ENCODE measurements around the gene ADAP1.
"Not testable (repeated sequence)": the region's sequence is repeated elsewhere in the genome, so short reads cannot be mapped to it uniquely, and the experiment has no call there.

Gene ADAP1

DNA sequence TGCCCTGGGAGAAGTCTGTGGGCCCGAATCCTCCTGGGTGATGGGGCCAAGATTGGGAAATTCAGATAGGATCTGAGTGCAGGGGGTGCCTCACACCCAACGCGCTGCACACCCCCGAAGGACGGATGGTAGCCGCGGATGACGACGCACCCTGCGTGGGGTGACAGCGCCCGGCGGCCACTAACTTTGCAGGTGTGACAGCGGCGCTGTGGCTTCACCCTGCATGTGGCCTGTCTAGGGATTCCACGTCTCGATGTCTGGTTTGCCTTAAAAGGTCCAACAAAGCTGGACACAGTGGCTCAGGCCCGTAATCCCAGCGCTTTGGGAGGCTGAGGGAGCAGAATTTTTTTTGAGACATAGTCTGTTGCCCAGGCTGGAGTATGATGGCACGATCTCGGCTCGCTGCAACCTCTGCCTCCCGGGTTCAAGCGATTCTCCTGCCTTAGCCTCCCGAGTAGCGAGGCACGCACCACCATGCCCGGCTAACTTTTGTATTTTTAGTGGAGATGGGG lies 18.6 kb downstream of the ADAP1 start:
- no peak for DNase-seq

DNA sequence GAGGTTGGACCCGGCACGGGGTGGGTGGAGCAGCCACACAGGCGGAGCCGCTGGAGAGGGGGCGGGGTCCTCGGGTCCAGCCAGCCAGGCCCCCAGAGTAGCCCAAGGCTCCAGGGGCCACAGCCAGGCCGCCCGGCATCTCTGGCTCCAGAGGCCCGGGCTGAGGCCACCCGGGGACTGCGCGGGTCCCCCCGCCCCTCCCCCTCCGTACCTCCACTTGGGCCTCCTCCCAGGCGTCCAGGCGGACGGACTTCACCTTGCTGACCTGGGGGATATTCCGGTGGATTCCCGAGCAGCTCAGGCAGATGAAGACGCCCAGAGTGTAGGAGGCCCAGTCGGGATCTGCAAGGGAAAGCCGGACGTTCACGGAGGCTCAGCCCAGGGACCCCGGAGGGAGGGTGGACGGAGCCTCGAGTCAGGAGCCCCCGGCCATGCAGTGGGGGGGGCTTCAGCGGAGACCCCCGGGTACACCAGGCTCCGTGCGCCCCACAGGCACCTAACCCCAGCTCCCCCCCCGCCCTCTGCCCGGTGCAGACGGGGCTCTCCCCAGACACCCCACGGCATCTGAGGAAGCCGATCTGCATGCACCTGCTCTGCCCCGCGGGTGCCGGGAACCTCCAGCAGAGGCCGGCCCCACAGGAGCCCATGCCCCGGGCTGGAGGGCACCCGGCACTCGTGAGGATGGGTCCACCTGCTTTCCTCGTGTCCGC lies 19.2 kb downstream of the ADAP1 start:
- DNase-seq = no peak

DNA sequence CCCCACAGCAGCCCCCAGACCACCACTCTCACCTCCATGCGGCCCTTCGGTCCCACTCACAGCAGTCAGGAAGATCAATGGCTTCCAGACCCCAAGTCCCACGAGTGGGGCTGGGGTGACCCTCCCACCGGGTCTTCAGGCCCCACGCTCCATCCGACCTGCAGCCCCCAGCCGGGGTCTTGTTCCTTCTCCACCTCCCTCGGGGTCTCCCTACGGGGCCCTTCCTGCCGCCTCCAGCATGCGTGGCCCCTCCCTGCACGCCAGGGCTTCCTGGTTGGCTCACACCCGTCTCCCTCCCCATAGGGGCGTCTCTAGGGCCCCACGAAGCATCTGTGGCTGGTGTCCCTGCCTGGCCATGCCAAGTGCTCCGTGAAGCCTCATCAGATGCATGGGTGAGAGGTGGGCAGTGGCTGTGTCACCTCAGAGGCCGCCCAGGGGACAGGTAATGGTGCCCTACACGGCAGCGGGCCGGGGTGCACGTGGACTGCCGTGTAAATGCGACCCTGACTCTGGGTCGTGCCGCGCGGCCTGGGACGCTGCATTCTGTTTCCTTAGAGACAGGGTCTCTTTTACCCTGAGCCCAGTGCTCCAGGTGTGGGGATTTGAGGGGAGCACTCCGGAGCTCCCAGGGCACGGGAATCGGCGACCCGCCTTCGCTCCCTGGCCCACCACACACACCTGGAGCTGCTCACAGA lies 19.9 kb downstream of the ADAP1 start:
- no peak for DNase-seq

DNA sequence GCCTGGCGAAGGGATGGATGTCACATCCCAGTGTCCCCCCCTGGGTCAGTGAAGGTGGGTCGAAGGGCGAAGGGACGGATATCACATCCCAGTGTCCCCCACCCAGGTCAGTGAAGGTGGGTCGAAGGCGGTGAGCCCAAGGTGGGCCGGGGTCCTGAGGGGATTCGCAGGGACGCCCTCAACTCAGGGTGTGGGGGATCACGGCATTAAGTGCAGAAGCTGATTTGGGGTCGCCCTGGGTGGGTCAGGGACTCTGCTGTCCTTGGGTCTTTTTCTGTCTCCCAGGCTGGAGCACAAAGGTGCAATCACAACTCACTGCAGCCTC lies 21.9 kb downstream of the ADAP1 start:
- DNase-seq = no peak

DNA sequence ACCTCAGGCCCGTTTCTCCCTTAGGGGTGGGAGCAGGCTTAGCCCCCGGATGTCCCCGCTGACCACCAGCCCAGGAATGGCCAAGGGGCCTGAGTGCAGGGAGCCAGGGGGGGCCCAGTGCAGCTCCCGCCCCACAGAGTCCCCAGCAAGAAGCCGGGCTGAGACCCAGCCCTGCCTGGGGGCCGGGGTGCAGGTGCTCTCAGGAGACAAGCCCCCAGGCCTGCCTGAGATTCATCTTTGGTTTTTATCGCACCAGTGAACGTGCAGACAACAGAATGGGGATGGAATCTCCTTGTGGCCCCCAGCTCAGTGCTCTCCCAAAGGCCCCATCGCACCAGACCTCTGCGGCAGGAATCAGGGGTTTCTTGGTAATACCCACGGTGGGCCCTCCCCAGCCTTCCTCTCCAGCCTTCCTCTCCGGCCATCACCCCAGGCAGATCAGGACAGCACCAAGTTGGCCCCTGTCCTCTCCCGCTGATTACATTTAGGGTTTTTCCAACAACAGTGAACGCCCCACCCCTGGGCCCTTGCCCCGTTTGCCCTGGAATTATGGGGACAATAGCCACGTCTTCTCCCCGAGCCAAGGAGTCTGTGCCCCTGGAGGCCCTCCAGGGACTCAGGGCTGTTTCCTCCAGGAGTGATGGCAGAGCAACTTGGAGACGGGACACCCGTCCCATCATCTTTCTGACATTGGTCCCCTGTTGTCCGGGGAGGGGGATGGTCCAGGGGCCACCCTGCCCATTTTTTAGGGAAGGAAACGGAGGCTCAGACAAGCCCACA lies 22.4 kb downstream of the ADAP1 start:
- no peak for DNase-seq

DNA sequence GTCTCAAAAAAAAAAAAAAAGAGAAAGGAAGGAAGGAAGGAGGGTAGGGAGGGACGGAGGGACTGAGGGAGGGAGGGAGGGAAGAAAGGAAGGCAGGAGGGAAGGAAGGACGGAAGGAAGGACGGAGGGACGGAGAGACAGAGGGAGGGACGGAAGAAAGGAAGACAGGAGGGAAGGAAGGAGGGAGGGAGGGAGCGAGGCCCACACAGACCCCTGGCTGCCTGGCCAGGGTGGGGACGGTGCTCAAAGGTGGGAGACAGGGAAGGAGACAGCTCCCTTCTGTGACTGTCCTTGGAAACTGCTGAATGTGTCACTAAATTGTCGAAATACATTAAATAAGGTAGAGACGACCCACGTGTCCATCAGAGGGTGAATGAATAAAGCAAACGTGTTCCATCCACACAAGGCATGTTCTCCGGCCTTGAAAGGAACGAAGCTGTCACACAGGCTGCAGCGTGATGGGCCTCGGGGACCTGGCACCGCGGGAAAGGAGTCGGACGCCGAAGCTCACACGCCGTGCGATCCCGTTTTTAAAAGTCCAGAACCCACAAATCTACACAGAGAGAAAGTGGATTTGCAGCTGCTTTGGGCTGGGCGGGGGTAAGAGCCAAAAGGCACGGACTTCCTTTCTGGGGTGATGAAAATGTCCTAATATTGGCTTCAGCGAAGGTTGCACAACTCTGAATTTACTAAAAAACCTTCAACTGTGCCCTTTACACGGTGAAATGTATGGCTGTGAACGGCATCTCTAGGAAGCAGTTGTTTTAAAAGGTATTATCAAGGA lies 23.3 kb downstream of the ADAP1 start:
- DNase-seq = no peak

DNA sequence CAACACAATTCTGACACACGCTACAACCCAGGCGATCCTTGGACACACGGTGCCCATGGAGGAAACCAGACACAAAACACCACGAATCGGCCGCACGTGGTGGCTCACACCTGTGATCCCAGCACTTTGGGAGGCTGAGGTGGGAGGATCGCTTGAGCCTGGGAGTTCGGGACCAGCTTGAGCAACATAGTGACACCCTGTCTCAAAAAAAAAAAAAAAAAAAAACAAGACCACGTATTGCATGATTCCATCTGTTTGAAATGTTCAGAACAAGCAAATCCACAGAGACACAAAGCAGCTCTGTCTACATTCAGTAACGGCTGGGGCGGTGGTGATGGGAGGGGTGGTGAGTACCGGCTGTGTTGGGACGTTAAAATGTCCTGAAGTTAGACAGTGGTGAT lies 25.2 kb downstream of the ADAP1 start:
- no peak for DNase-seq

DNA sequence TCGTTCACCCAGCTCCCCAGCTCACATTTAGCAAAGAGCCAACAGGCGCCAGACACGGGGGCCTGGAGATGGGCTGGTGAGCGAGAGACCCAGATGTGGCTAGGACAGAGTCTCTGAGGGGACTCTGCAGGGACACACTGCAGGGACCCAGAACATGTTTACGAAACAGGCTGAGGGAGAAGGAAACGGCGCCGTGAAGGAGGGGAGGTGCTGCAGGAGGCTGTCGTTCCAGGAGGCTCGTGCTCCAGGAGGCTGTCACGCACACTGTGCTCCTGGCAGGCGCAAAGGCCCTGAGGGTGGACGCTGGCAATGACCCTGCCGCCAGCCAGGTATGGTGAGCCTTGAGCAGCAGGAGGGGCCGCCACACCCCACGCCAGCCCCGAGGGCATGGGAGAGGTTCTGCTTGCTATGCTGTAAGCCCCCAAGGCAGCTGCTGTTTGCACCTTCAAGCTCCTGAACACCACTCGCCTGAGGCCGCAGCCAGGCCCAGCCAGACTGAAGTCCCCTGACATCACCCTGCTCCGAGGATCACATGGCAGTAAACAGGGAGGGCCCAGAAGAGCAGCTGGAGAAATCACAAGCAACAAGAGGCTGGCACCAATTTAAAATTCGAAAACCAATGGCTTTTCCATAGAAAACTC lies 27.3 kb downstream of the ADAP1 start:
- DNase-seq = no peak

DNA sequence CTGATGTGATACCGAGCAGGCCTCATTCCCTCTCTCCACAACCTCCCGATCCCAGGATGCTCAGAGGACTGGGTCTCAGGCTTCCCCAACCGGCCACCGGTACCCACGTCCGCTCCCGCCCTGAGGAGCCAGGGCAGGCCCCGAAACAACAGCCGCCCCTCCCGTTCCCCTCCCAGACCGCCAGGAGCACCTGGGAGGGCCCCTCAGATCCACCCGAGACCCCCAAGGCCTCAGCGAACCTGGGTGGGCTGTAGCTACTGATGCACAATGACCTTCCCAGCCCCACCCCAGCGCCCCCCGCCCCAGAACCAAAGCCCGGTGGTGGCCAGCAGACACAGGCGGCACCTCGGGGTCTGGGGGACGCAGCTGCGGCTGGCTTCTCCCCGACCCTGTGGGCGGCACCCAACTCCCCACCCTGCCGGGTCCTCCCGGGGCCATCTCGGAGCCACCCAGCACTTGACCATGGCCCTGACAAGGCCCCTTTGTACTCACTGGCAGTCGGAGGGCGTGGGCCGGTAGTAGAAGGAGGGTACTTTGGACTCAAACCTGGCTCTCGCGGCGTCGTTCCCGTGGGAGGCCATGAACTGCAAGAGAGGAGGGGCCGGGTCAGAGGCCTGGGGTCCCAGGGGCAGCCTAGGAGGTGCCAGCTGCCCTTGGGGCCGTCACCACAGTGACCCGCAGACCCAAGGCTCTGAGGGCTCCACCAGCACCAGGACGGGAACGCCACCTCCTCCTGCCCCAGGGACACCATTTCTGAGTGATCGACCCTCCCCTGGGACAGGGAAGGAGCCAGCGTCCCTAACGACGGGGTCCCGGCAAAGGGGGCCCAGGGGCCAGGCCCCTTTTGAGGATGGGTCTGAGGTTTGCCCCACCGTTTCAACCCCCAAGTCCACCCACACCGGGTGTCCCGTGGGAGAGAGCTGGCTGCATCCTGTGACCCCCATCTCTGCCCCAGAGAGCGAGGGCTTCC lies 28.1 kb downstream of the ADAP1 start:
- DNase-seq = no peak

DNA sequence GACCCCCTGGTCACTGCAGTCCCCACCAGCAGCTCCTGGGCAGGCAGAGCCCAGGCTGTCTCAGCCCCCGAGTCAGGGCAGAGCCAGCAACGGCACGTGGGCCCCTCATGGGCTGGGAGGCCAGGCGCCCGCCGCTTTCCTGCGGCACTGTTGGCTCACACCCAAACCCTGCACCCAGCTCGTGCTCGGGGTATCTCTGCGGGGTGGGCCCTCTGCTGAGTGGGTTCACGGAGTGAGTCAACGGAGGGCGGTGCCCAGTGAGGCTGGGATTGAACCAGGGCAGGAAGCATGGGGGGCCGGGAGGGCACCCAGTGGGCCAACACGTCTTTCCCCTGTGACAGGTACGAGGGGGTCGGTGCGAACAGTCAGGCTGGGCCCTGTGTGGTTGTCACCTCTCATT lies 28.9 kb downstream of the ADAP1 start:
- DNase-seq = no peak

DNA sequence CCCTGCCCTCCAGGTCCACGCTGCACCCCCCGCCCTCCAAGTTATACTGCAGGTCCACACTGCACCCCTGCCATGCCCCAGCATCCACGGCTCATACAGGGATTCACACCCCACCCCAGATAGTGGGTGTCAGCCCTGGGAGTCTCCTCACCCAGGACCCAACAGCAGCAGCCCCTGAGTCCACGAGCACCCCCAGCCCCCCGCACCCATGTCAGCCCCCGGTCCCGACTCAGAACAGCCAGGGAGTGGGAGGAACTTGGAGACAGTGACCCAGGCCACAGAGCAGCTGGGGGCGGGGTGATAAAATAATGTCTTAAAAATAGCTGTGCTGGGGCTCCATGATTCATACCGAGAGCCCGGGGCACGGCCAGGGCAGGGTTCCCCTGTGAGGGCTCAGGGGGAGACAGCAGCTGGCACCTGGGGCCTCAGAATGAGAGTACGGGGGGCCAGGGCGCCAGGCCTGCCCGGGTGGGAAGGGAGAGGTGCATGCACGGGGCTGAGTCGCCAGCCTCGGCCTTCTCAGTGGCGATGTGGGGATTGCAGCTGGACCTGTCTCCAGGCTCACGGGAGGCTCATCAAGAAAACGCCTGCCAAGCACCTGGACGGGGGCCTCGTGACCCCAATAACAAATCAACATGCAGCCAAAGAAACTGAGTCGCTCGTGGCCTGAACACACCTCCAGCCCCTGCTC lies 29.8 kb downstream of the ADAP1 start:
- no peak for DNase-seq

DNA sequence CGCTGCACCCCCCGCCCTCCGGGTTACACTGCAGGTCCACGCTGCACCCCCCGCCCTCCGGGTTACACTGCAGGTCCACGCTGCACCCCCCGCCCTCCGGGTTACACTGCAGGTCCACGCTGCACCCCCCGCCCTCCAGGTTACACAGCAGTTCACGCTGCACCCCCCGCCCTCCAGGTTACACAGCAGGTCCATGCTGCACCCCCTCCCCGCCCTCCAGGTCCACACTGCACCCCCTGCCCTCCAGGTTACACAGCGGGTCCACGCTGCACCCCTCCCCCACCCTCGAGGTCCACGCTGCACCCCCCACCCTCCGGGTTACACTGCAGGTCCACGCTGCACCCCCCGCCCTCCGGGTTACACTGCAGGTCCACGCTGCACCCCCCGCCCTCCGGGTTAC lies 30.4 kb downstream of the ADAP1 start:
- DNase-seq = not testable (repeated sequence)

DNA sequence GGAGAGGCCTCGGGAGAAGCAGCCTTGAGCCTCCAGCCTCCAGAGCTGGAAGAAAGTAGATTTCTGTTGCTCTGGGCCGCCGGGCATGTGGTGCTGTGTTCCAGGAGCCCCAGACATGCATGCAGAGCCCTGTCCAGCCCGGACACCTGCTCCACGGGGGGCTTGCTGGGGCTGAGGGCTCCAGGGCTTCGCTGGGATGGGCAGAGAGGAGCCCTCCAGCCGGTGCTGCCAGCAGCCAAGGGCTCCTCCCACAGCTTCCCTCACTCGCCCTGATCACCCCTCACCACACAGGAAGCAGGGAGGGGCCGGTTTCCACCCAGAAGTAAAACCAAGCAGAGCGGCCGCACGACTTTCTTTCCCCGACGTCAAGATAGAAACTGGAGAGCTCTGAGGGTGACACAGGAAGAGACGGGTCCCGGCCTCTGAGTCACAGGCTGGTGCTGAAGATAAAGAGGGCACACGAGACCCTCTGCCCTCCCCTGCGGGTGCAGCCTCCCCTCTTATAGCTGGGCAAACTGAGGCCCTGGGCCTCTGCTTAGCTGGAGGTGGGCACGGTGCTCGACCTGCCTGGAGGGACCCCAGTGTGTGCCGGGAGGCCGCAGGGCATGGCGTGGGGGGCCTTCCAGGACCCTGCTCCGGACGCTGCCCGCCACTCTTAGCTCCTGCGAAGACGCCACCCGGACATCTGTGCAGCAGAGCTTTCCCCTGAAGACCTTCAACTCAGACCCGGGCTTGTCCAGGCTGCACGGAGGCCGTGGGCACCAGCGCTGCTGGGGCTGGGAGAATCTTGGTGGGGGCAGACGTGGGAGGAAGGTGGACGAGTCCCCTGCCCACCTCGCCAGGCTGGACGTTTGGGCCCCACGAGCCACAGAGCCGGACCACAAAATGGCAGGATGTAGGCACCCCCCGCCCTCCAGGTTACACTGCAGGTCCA lies 31.1 kb downstream of the ADAP1 start:
- DNase-seq = no peak

DNA sequence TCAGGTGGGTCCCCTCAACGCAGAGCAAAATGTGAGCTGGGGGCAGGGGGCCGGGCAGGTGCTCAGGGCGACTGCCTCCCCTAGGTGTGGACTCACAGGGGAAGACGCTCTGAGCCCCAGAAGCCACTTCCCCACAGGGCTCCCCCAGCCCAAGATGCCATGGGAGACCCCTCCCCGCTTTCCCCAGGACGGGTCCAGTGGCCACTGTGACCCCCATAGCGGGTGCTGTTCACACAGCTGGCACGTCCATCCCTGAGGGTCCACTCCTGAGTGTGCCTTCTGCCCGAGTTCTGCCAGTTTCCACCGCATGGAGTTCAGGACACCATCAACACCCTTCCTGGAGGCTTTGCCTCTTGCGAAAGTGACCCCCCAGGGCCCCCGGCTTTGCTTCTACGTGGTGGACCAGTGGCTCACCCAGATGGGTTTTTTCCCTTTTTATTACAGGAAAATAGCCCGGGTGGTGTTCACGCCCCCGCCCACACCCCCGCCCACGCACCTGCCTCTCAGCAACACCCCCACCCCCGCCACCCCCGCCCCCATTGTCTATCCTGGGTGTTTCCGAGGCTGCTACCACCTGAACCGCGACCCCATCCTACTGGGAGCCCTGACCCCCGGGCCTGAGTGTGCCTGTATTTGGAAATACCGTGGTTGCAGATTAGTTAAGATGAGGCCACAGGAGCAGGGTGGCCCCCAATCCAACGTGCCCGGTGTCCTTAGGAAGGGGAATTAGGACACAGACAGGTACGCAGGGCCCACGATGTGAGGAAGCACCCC lies 32.0 kb downstream of the ADAP1 start:
- DNase-seq = no peak

DNA sequence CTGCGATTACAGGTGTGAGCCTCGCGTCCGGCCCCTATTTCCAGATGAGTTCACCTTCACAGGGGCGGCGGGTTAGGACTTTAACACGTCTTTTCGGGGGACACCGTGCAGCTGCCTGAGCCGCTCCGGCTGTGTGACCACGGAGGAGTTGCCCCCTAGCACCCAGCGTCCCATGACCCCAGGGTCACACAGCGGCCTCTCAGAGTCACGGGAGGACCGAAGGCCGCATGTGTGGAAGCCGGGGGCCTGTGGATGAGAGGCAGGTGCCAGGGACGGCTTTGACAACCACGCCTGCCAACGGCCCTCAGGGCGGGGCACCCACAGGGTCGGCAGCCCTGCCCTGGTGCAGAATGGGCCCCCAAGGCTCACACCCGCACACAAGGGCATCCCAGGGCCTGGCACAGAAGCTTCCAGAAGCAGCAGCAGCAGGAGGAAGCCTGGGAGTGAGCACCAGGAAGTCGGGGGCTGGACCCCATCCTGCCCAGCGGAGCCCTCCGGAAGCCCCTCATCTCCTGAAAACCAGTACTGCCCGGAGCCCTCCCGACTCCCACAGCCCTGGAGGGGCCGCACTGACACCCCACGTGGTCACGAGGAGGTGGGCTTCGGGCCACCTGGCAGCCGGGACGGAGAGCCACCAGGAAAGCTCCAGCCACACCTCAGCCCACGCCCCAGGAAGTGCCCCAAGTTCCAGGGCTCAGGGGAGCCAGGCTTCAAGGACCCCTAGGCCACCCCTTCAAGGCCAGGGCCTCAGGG lies 32.7 kb downstream of the ADAP1 start:
- no peak for DNase-seq

DNA sequence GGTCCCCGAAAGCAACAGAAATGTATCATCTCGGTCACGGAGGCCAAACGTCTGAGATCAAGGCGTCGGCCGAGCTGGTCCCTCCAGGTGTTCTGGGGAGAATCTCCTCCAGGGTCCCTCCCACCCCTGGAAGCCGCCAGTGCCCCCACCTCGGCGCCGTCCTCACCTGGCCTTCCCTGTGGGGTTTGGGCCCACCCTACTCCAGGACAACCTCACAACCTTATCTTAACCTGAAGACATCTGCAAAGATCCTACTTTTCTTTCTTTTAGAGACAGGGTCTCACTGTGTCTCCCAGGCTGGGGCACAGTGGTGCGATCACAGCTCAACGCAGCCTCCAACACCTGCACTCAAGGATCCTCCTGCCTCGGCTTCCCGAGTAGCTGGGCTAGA lies 33.4 kb downstream of the ADAP1 start:
- DNase-seq = no peak

DNA sequence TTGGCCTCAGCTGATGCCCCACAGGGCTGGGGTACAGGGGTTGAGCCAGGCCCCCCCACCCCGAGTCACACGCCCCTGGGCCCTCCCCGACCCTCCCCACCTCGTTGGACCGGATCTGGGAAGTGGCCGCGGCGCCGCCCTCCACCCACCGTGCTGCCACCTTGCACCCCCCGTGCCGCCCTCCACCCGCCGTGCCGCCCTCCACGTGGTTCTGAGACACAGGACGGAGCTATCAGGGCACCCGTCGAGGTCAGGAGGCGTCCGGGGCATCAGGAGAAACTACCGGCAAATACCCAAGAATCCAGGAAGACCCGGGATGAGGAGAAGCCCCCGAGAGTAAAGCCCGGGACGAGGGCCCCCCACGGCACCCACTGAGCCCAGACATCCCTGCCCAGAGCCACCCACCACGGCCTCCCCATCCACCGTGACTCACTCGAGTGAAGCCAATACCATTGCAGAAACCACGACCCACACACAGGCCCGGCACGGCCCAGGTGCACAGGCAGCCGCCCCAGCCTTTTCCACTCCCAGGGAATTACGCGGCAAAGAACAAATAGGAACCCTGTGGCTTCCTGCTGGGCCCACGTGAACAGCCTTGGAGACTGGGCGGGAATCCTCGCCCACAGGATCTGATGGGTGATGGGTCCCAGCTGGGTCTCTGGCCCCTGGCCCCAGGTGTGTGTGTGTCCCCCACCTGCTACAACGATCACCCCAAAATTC lies 34.0 kb downstream of the ADAP1 start:
- no peak for DNase-seq
